ENCODE measurements around the gene HSD17B1.
A peak's percentile ranks its signal among the peaks of the same experiment; 100 is the strongest.
"Not testable (repeated sequence)": the region's sequence is repeated elsewhere in the genome, so short reads cannot be mapped to it uniquely, and the experiment has no call there.

Gene HSD17B1, protein sequence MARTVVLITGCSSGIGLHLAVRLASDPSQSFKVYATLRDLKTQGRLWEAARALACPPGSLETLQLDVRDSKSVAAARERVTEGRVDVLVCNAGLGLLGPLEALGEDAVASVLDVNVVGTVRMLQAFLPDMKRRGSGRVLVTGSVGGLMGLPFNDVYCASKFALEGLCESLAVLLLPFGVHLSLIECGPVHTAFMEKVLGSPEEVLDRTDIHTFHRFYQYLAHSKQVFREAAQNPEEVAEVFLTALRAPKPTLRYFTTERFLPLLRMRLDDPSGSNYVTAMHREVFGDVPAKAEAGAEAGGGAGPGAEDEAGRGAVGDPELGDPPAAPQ

GRCh38 chr17:42552736-42553135, at the start of gene HSD17B1:
TSS of gene HSD17B1 (plus strand) at chr17:42552923. CDS start at chr17:42552934, 11 bp downstream.
- not testable (repeated sequence) for H3K27ac ChIP-seq (ENCODE audit: low read depth, low read length, poor library complexity, severe bottlenecking); H4K20me1 ChIP-seq (ENCODE audit: insufficient read depth, low read length); H3K9me2 ChIP-seq (ENCODE audit: low read depth, low read length); H3K79me2 ChIP-seq (ENCODE audit: insufficient read depth, low read length); H3F3A ChIP-seq (ENCODE audit: insufficient read depth, low read length); H2AFZ ChIP-seq (ENCODE audit: low read length); H3K27me3 ChIP-seq (ENCODE audit: insufficient read depth, low read length); H3K9ac ChIP-seq (ENCODE audit: low read length); H3K36me3 ChIP-seq (ENCODE audit: insufficient read depth, low read length); H3K9me3 ChIP-seq (ENCODE audit: low read length)
- Histone ChIP-seq H3K4me3 (ENCODE audit: low read depth, low read length, poor library complexity, severe bottlenecking) (peak within 1 kb of the TSS; percentile 66), H3K4me1 (ENCODE audit: insufficient read depth, low read length, severe bottlenecking) (peaks cover 23% of the 10 kb centered on the region), H3K4me2 (ENCODE audit: low read length) (peak within 1 kb of the TSS; percentile 63; the same call in 1 of the 2 replicates)

GRCh38 chr17:42502926-42503325, 49.8 kb upstream of the HSD17B1 start:
- no peaks in the 10 kb centered on the region for H3K9me3 ChIP-seq (ENCODE audit: low read length)
- no peaks in the 10 kb centered on the region for H3K79me2 ChIP-seq (ENCODE audit: insufficient read depth, low read length)
- no peak overlapping the region for H3K9ac ChIP-seq (ENCODE audit: low read length)
- H3K27me3 ChIP-seq (ENCODE audit: insufficient read depth, low read length) = no peaks in the 10 kb centered on the region
- no peak overlapping the region for H3K27ac ChIP-seq (ENCODE audit: low read depth, low read length, poor library complexity, severe bottlenecking)
- H3K4me1 ChIP-seq (ENCODE audit: insufficient read depth, low read length, severe bottlenecking) = peaks cover 8% of the 10 kb centered on the region
- H2AFZ ChIP-seq (ENCODE audit: low read length) = no peak overlapping the region
- H3F3A ChIP-seq (ENCODE audit: insufficient read depth, low read length) = no peaks in the 10 kb centered on the region
- no peak for TF ChIP-seq EZH2 (IDR thresholded peaks at IDR 0.05; ENCODE audit: borderline replicate concordance, low read length)
- TF ChIP-seq CTCF (IDR thresholded peaks at IDR 0.05; ENCODE audit: low read length) = no peak
- no peaks in the 10 kb centered on the region for H4K20me1 ChIP-seq (ENCODE audit: insufficient read depth, low read length)
- no peaks in the 10 kb centered on the region for H3K9me2 ChIP-seq (ENCODE audit: low read depth, low read length)
- H3K36me3 ChIP-seq (ENCODE audit: insufficient read depth, low read length) = peaks cover 37% of the 10 kb centered on the region
- no peak overlapping the region for H3K4me3 ChIP-seq (ENCODE audit: low read depth, low read length, poor library complexity, severe bottlenecking)
- no peak overlapping the region for H3K4me2 ChIP-seq (ENCODE audit: low read length)

DNA sequence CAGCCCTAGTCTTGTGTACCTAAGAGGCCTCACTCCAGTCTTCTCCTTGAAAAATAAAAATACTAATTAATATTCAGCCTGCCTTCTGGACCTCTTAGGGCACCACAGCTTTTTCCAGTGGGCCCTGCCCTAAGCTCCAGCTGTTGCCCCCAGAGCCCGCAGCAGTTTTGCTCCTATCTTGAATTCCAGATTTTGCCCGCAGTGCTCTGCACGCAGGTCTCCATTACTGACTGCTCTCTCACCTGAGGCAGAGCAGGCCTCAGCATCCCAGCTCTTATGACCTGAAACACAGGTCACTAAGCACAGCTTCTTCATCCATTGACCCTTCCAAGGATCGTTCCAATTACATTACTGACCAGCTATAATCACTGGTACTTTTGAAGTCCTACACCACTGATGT, 45.1 kb upstream of the HSD17B1 start:
- TF ChIP-seq CTCF (IDR thresholded peaks at IDR 0.05; ENCODE audit: low read length) (no peak), EZH2 (IDR thresholded peaks at IDR 0.05; ENCODE audit: borderline replicate concordance, low read length) (no peak)
- no peaks in the 10 kb centered on the region for H3K9me3 ChIP-seq (ENCODE audit: low read length)
- H3K4me3 ChIP-seq (ENCODE audit: low read depth, low read length, poor library complexity, severe bottlenecking) = no peak overlapping the region
- no peaks in the 10 kb centered on the region for H3K9me2 ChIP-seq (ENCODE audit: low read depth, low read length)
- H4K20me1 ChIP-seq (ENCODE audit: insufficient read depth, low read length) = no peaks in the 10 kb centered on the region
- no peak overlapping the region for H3K27ac ChIP-seq (ENCODE audit: low read depth, low read length, poor library complexity, severe bottlenecking)
- no peaks in the 10 kb centered on the region for H3K27me3 ChIP-seq (ENCODE audit: insufficient read depth, low read length)
- no peaks in the 10 kb centered on the region for H3K79me2 ChIP-seq (ENCODE audit: insufficient read depth, low read length)
- H3K36me3 ChIP-seq (ENCODE audit: insufficient read depth, low read length) = peaks cover 13% of the 10 kb centered on the region
- no peak overlapping the region for H3K9ac ChIP-seq (ENCODE audit: low read length)
- H2AFZ ChIP-seq (ENCODE audit: low read length) = no peak overlapping the region
- no peaks in the 10 kb centered on the region for H3K4me1 ChIP-seq (ENCODE audit: insufficient read depth, low read length, severe bottlenecking)
- H3K4me2 ChIP-seq (ENCODE audit: low read length) = no peak overlapping the region
- no peaks in the 10 kb centered on the region for H3F3A ChIP-seq (ENCODE audit: insufficient read depth, low read length)
